Measurements from ENCODE around the gene PIK3R1. TPM values are rescaled to one million over a fixed set of nuclear protein-coding genes. Genes with fewer than 3 reads are reported as not detected.
A peak's percentile ranks its signal among the peaks of the same experiment; 100 is the strongest.

Gene PIK3R1
- total and polyA plus RNA-seq, 2 experiments from 2014 or later: 5.9 to 9.8 TPM

DNA sequence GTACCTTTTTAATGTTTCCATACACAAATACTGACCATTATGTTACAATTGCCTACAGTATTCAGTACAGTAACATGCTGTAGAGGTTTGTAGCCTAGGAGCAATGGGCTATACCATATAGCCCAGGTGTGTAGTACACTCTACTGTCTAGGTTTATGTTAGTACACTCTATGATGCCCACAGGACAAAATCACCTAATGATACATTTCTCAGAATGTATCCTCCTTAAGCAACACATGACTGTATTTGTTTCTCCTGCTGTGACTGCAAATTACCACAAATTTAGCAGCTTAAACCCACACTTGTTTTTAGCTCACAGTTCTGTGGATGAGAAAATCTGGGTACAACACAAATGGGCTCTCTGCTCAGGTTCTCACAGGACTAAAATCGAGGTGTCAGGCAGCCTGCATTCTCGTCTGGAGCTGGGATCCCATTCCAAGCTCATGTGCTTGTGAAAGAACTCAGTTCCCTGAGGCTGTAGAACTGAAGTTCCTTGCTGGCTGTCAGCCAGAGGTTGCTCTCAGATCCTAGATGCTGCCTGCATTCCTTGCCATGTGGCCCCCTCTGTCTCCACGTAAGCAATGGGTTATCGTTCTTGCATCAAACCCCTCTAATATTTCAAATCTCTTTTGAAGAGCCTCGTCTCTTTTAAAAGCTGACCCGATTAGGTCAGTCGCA is 38.6 kb upstream of the PIK3R1 start:
- no peaks in the 10 kb centered on the region for H3K36me3 Mint-ChIP-seq (ENCODE audit: low read depth)
- Histone ChIP-seq H3K27ac (ENCODE audit: low read depth) (no peak overlapping the region), H3K27me3 (ENCODE audit: insufficient read depth) (no peaks in the 10 kb centered on the region), H2AFZ (0 out of 2 replicates have a peak overlapping the region, but pooled peaks have one; percentile 69), H3K4me1 (ENCODE audit: insufficient read depth) (no peaks in the 10 kb centered on the region), H3K9me2 (ENCODE audit: insufficient read depth) (no peaks in the 10 kb centered on the region), H3K79me2 (replicated peaks; ENCODE audit: insufficient read depth) (no peaks in the 10 kb centered on the region), H3F3A (replicated peaks; ENCODE audit: low read depth) (no peaks in the 10 kb centered on the region), H3K4me3 (no peak overlapping the region), H4K20me1 (replicated peaks; ENCODE audit: insufficient read depth) (no peaks in the 10 kb centered on the region), H3K36me3 (ENCODE audit: insufficient read depth) (no peaks in the 10 kb centered on the region), H3K4me2 (no peak overlapping the region)
- H3K27me3 Mint-ChIP-seq (ENCODE audit: insufficient read depth, low read depth, poor library complexity): no peaks in the 10 kb centered on the region
- no peaks in the 10 kb centered on the region; the same call in 2 of the 3 replicates for H3K4me1 Mint-ChIP-seq
- DNase-seq (ENCODE audit: low spot score) (no peak), ATAC-seq (no peak)
- H3K27ac Mint-ChIP-seq: no peak overlapping the region
- no peaks in the 10 kb centered on the region for H3K9me3 Mint-ChIP-seq
- no peak overlapping the region for H3K4me3 Mint-ChIP-seq
- no peak for TF ChIP-seq EZH2phosphoT487 (IDR thresholded peaks at IDR 0.05; ENCODE audit: unreplicated experiment)
- TF ChIP-seq, protein P1, sequence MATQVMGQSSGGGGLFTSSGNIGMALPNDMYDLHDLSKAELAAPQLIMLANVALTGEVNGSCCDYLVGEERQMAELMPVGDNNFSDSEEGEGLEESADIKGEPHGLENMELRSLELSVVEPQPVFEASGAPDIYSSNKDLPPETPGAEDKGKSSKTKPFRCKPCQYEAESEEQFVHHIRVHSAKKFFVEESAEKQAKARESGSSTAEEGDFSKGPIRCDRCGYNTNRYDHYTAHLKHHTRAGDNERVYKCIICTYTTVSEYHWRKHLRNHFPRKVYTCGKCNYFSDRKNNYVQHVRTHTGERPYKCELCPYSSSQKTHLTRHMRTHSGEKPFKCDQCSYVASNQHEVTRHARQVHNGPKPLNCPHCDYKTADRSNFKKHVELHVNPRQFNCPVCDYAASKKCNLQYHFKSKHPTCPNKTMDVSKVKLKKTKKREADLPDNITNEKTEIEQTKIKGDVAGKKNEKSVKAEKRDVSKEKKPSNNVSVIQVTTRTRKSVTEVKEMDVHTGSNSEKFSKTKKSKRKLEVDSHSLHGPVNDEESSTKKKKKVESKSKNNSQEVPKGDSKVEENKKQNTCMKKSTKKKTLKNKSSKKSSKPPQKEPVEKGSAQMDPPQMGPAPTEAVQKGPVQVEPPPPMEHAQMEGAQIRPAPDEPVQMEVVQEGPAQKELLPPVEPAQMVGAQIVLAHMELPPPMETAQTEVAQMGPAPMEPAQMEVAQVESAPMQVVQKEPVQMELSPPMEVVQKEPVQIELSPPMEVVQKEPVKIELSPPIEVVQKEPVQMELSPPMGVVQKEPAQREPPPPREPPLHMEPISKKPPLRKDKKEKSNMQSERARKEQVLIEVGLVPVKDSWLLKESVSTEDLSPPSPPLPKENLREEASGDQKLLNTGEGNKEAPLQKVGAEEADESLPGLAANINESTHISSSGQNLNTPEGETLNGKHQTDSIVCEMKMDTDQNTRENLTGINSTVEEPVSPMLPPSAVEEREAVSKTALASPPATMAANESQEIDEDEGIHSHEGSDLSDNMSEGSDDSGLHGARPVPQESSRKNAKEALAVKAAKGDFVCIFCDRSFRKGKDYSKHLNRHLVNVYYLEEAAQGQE (IDR thresholded peaks at IDR 0.05; ENCODE audit: unreplicated experiment): no peak
- no peak for TF ChIP-seq EZH2 (IDR thresholded peaks at IDR 0.05; ENCODE audit: low read depth, unreplicated experiment)
- TF ChIP-seq, protein P2, sequence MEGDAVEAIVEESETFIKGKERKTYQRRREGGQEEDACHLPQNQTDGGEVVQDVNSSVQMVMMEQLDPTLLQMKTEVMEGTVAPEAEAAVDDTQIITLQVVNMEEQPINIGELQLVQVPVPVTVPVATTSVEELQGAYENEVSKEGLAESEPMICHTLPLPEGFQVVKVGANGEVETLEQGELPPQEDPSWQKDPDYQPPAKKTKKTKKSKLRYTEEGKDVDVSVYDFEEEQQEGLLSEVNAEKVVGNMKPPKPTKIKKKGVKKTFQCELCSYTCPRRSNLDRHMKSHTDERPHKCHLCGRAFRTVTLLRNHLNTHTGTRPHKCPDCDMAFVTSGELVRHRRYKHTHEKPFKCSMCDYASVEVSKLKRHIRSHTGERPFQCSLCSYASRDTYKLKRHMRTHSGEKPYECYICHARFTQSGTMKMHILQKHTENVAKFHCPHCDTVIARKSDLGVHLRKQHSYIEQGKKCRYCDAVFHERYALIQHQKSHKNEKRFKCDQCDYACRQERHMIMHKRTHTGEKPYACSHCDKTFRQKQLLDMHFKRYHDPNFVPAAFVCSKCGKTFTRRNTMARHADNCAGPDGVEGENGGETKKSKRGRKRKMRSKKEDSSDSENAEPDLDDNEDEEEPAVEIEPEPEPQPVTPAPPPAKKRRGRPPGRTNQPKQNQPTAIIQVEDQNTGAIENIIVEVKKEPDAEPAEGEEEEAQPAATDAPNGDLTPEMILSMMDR (conservative IDR thresholded peaks at IDR 0.05; ENCODE audit: low read depth in 2 of 2): no peak
- TF ChIP-seq, protein P3, sequence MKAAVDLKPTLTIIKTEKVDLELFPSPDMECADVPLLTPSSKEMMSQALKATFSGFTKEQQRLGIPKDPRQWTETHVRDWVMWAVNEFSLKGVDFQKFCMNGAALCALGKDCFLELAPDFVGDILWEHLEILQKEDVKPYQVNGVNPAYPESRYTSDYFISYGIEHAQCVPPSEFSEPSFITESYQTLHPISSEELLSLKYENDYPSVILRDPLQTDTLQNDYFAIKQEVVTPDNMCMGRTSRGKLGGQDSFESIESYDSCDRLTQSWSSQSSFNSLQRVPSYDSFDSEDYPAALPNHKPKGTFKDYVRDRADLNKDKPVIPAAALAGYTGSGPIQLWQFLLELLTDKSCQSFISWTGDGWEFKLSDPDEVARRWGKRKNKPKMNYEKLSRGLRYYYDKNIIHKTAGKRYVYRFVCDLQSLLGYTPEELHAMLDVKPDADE (IDR thresholded peaks at IDR 0.05): no peak
- TF ChIP-seq STAT1 (IDR thresholded peaks at IDR 0.05; ENCODE audit: unreplicated experiment): no peak
- TF ChIP-seq ZNF114 (CRISPR knock-in tag; IDR thresholded peaks at IDR 0.05): no peak
- TF ChIP-seq ZNF331 (CRISPR knock-in tag; IDR thresholded peaks at IDR 0.05; ENCODE audit: low read depth): no peak
- no peak for TF ChIP-seq CREB1 (CRISPR knock-in tag; IDR thresholded peaks at IDR 0.05; ENCODE audit: low read depth)
- no peak for TF ChIP-seq JUNB (IDR thresholded peaks at IDR 0.05; ENCODE audit: unreplicated experiment)
